Stimulated activated CD4-positive, alpha-beta T cell treated with anti-CD3 and anti-CD28 coated beads, Interleukin-2, amount 100 ng/mL, for 48 hours (primary cell): ENCODE results near the gene CENPS.
"Not testable (repeated sequence)": the region's sequence is repeated elsewhere in the genome, so short reads cannot be mapped to it uniquely, and the experiment has no call there.

Source experiments
- DNase-seq, 2 donors: peaks; one replicate each; pipeline ENCODE4 v3.0.0-alpha.2; 2020

CENPS gene

GRCh38 chr1:10456661-10457060 is 26.4 kb downstream of the CENPS start:
- DNase-seq: no peak

GRCh38 chr1:10457462-10457861 is 27.2 kb downstream of the CENPS start:
- not testable (repeated sequence) for DNase-seq

GRCh38 chr1:10457875-10458274 is 27.6 kb downstream of the CENPS start:
- no peak for DNase-seq

- no peak for DNase-seq
Observed at GRCh38 chr1:10459184-10459583, 29.0 kb downstream of the CENPS start.

- DNase-seq: no peak
Observed at GRCh38 chr1:10467078-10467477, 36.8 kb downstream of the CENPS start.

- no peak for DNase-seq
Observed at GRCh38 chr1:10470043-10470442, 39.8 kb downstream of the CENPS start.

- DNase-seq: no peak
Observed at GRCh38 chr1:10471411-10472219, 41.4 kb downstream of the CENPS start.

- DNase-seq: peak; percentile 84 to 85
Observed at GRCh38 chr1:10472220-10473144, 42.2 kb downstream of the CENPS start, which contains the start of gene DFFA. Gene DFFA, minus strand, starts transcription at chr1:10472529. Its CDS starts 71 bp downstream, at chr1:10472458.

- no peak for DNase-seq
Observed at GRCh38 chr1:10473145-10473765, 43.0 kb downstream of the CENPS start.

- DNase-seq: not testable (repeated sequence)
Observed at GRCh38 chr1:10474309-10474612, 44.0 kb downstream of the CENPS start.

GRCh38 chr1:10474613-10475507 is 44.6 kb downstream of the CENPS start, which contains the start of gene PEX14:
Gene PEX14, plus strand, starts transcription at chr1:10474950. Its CDS starts 17 bp downstream, at chr1:10474967.
- peak; percentile 82 to 84 for DNase-seq

GRCh38 chr1:10475510-10475909 is 45.3 kb downstream of the CENPS start:
- DNase-seq: no peak

GRCh38 chr1:10479296-10479695 is 49.1 kb downstream of the CENPS start:
- no peak for DNase-seq

- DNase-seq: no peak
Observed at GRCh38 chr1:10480614-10481013, 50.4 kb downstream of the CENPS start.

GRCh38 chr1:10484521-10484920 is 54.3 kb downstream of the CENPS start:
- no peak for DNase-seq

GRCh38 chr1:10489291-10490055 is 59.2 kb downstream of the CENPS start:
- DNase-seq: no peak

- no peak for DNase-seq
Observed at GRCh38 chr1:10490286-10490970, 60.2 kb downstream of the CENPS start.
